Neural progenitor cell (in vitro differentiated cells): ENCODE measurements around the gene ZNF154. TPM values are rescaled to one million over a fixed set of nuclear protein-coding genes. Genes with fewer than 3 reads are reported as not detected.

Experiments used
- DNase-seq: peaks from one replicate; pipeline ENCODE4 v3.0.0-alpha.2; 2016; ENCODE audit warnings: low spot score
- H2AFZ ChIP-seq: fragments of 200-600 bp; sonication (generic); replicated peaks from 2 replicates; pipeline ENCODE4 v1.6.1; 2016; ENCODE audit warnings: antibody characterized with exemption
- H3F3A ChIP-seq: fragments of 200-600 bp; sonication (generic); 2 replicates; pipeline ENCODE4 v1.6.1; 2016; ENCODE audit warnings: antibody characterized with exemption, low read depth
- H3K27ac ChIP-seq: fragments of 200-600 bp; sonication (generic); 2 replicates; pipeline ENCODE4 v1.5.1; 2016; ENCODE audit warnings: mild to moderate bottlenecking
- H3K27me3 ChIP-seq: fragments of 200-600 bp; sonication (generic); 2 replicates; pipeline ENCODE4 v1.6.1; 2016; ENCODE audit warnings: mild to moderate bottlenecking, moderate library complexity
- H3K36me3 ChIP-seq: fragments of 200-600 bp; sonication (generic); 2 replicates; pipeline ENCODE4 v1.5.1; 2016
- H3K4me1 ChIP-seq: fragments of 200-600 bp; sonication (generic); 2 replicates; pipeline ENCODE4 v1.6.1; 2016; ENCODE audit warnings: mixed run types
- H3K4me2 ChIP-seq: fragments of 200-600 bp; sonication (generic); 2 replicates; pipeline ENCODE4 v1.6.1; 2016
- H3K4me3 ChIP-seq: fragments of 200-600 bp; sonication (generic); 2 replicates; pipeline ENCODE4 v1.5.1; 2016
- H3K79me2 ChIP-seq: fragments of 200-600 bp; sonication (generic); 2 replicates; pipeline ENCODE4 v1.6.1; 2016; ENCODE audit warnings: low read depth
- H3K9ac ChIP-seq: fragments of 200-600 bp; sonication (generic); 2 replicates; pipeline ENCODE4 v1.6.1; 2016
- H3K9me3 ChIP-seq: fragments of 200-600 bp; sonication (generic); 2 replicates; pipeline ENCODE4 v1.5.1; 2016; ENCODE audit warnings: low read depth
- H4K20me1 ChIP-seq: fragments of 200-600 bp; sonication (generic); 2 replicates; pipeline ENCODE4 v1.6.1; 2016; ENCODE audit warnings: low read depth
- H3K27ac Mint-ChIP-seq: 3 replicates; pipeline ENCODE4 v1.8.0; 2021; ENCODE audit warnings: mixed read lengths
- H3K27me3 Mint-ChIP-seq: 2 replicates; pipeline ENCODE4 v1.8.0; 2022; ENCODE audit warnings: low read depth, mild to moderate bottlenecking, inconsistent platforms, moderate library complexity, mixed read lengths; ENCODE audit not compliant: insufficient read depth
- H3K36me3 Mint-ChIP-seq: 3 replicates; pipeline ENCODE4 v1.8.0; 2021; ENCODE audit warnings: mixed read lengths
- H3K4me1 Mint-ChIP-seq: 3 replicates; pipeline ENCODE4 v1.8.0; 2021; ENCODE audit warnings: mixed read lengths
- H3K4me3 Mint-ChIP-seq: 3 replicates; pipeline ENCODE4 v1.8.0; 2021; ENCODE audit warnings: mild to moderate bottlenecking, moderate library complexity, mixed read lengths
- H3K9me3 Mint-ChIP-seq: 3 replicates; pipeline ENCODE4 v1.8.0; 2020; ENCODE audit warnings: mixed read lengths
- CTCF ChIP-seq: fragments of 200-600 bp; sonication (generic); IDR thresholded peaks from 2 replicates; pipeline ENCODE4 v1.5.1; 2017; ENCODE audit warnings: antibody characterized with exemption, mild to moderate bottlenecking
- EZH2 ChIP-seq: fragments of 200-600 bp; sonication (generic); IDR thresholded peaks from 2 replicates; pipeline ENCODE4 v1.6.1; 2017; ENCODE audit warnings: antibody characterized with exemption, mild to moderate bottlenecking, moderate library complexity
- EZH2phosphoT487 ChIP-seq: fragments of 200-600 bp; sonication (generic); IDR thresholded peaks from 2 replicates; pipeline ENCODE4 v1.6.1; 2017; ENCODE audit warnings: antibody characterized with exemption
- total RNA-seq: library from RNA; depleted of rRNA; stranded (reverse); fragments of >200 nt; gene quantifications from 2 replicates; pipeline ENCODE4 v1.2.3, GENCODE V29; 2015; ENCODE audit warnings: low replicate concordance

ZNF154 gene
- total RNA-seq, 1 donor from 2014 or later = 17.3 TPM

- H2AFZ ChIP-seq = no peak overlapping the region
Observed at GRCh38 chr19:57651654-57651996, 57.4 kb downstream of the ZNF154 start.

DNA sequence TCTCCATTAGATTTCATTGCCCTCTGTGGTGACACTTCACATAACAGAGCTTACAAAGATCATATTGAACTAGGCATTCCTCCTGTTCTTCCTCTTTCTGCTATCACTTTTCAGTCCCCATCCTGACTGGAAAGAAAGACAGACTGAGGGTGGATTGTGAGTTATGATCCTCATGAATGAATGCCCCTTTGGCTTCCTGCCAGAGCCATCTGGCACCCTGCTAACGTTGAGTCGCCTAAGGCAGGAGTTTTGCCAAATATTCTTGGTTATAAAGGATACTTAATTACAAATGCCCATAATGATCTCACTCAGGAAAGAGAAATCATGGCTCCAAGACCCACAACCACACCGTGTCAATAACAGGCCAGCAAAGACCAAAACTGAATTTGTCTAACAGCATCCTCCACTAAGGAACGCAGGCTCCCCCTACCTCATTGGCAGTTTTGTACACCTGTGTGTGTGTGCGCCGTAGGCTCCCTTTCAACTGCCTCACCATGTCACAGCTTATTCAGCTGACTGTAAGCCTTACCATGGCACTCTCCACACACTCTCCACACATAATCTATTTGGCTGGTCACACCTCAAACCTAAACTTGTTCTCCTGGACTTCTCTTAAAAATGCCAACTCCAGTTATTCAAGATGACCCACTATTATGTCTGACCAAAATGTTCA is 60.5 kb downstream of the ZNF154 start:
- Mint-ChIP-seq H3K27ac (no peak overlapping the region), H3K4me1 (no peaks in the 10 kb centered on the region), H3K4me3 (no peak overlapping the region), H3K36me3 (peaks cover 14% of the 10 kb centered on the region), H3K27me3 (peaks cover 9% of the 10 kb centered on the region), H3K9me3 (peaks cover 25% of the 10 kb centered on the region)
- Histone ChIP-seq H4K20me1 (no peaks in the 10 kb centered on the region), H3K36me3 (no peaks in the 10 kb centered on the region), H3K4me3 (no peak overlapping the region), H3K27ac (no peak overlapping the region), H3F3A (no peaks in the 10 kb centered on the region), H3K79me2 (no peaks in the 10 kb centered on the region), H3K9ac (no peak overlapping the region), H3K9me3 (no peaks in the 10 kb centered on the region), H2AFZ (no peak overlapping the region), H3K27me3 (no peaks in the 10 kb centered on the region), H3K4me1 (no peaks in the 10 kb centered on the region), H3K4me2 (no peak overlapping the region)
- no peak for DNase-seq
- TF ChIP-seq CTCF = no peak
- no peak for TF ChIP-seq EZH2phosphoT487
- no peak for TF ChIP-seq EZH2

More at GRCh38 chr19:57651654-57651996, 57.4 kb downstream of the ZNF154 start:
- TF ChIP-seq EZH2 (no peak), CTCF (peak; percentile 13), EZH2phosphoT487 (no peak)
- Mint-ChIP-seq H3K27me3 (peaks cover 12% of the 10 kb centered on the region), H3K4me1 (no peaks in the 10 kb centered on the region), H3K36me3 (peaks cover 2% of the 10 kb centered on the region), H3K4me3 (no peak overlapping the region), H3K27ac (no peak overlapping the region), H3K9me3 (peaks cover 39% of the 10 kb centered on the region)
- no peak overlapping the region for H3K27ac ChIP-seq
- no peak overlapping the region for H3K4me3 ChIP-seq
- H3K9ac ChIP-seq = no peak overlapping the region
- no peaks in the 10 kb centered on the region for H4K20me1 ChIP-seq
- H3F3A ChIP-seq = no peaks in the 10 kb centered on the region
- no peaks in the 10 kb centered on the region for H3K79me2 ChIP-seq
- peaks cover 5% of the 10 kb centered on the region for H3K27me3 ChIP-seq
- H3K36me3 ChIP-seq = no peaks in the 10 kb centered on the region
- DNase-seq = peak; percentile 9
- H3K4me2 ChIP-seq = no peak overlapping the region
- no peaks in the 10 kb centered on the region for H3K4me1 ChIP-seq
- H3K9me3 ChIP-seq = no peaks in the 10 kb centered on the region

Other genes with a start within 250 kb of the ZNF154 start
- gene ZNF772, start 231.6 kb downstream of the ZNF154 start, total RNA-seq = 33.3 and 34.5 TPM in 2 replicates
- gene ZNF419, start 221.5 kb downstream of the ZNF154 start, total RNA-seq = 25.6 and 30.2 TPM in 2 replicates
- gene ZNF773, start 209.3 kb downstream of the ZNF154 start, total RNA-seq = 11.8 and 18.0 TPM in 2 replicates
- gene ZNF549, start 181.8 kb downstream of the ZNF154 start, total RNA-seq = 10.6 and 15.6 TPM in 2 replicates
- 10.7 and 11.1 TPM in 2 replicates for gene ZNF550, start 149.3 kb downstream of the ZNF154 start, total RNA-seq
- 7.9 and 9.0 TPM in 2 replicates for gene ZNF416, start 130.3 kb downstream of the ZNF154 start, total RNA-seq
- 35.1 and 56.1 TPM in 2 replicates for gene ZIK1, start 125.1 kb downstream of the ZNF154 start, total RNA-seq
- gene ZNF530, start 109.3 kb downstream of the ZNF154 start, total RNA-seq = 10.5 and 20.4 TPM in 2 replicates
- 40.8 and 55.3 TPM in 2 replicates for gene ZNF134, start 95.0 kb downstream of the ZNF154 start, total RNA-seq
- 27.0 and 42.1 TPM in 2 replicates for gene ZNF211, start 76.0 kb downstream of the ZNF154 start, total RNA-seq
- not detected in 2 replicates for gene ZSCAN4, start 40.3 kb downstream of the ZNF154 start, total RNA-seq
- gene ZNF551, start 27.2 kb downstream of the ZNF154 start, total RNA-seq = 31.7 and 36.7 TPM in 2 replicates
- 15.4 and 17.3 TPM in 2 replicates for gene ZNF671, start 18.4 kb upstream of the ZNF154 start, total RNA-seq
- gene ZNF776, start 37.6 kb upstream of the ZNF154 start, total RNA-seq = 33.9 and 48.3 TPM in 2 replicates
- gene ZNF586, start 60.5 kb upstream of the ZNF154 start, total RNA-seq = 19.8 and 21.6 TPM in 2 replicates
- gene ZNF552, start 105.7 kb upstream of the ZNF154 start, total RNA-seq = 5.5 and 11.3 TPM in 2 replicates
- gene ZNF587B, start 121.1 kb upstream of the ZNF154 start, total RNA-seq = 16.4 and 24.7 TPM in 2 replicates
- gene ZNF587, start 140.7 kb upstream of the ZNF154 start, total RNA-seq = 30.4 and 48.2 TPM in 2 replicates
- gene ZNF814, start 179.8 kb upstream of the ZNF154 start, total RNA-seq = 30.7 and 33.0 TPM in 2 replicates
- 20.6 and 27.2 TPM in 2 replicates for gene ZNF417, start 207.4 kb upstream of the ZNF154 start, total RNA-seq
- gene ZNF418, start 226.2 kb upstream of the ZNF154 start, total RNA-seq = 25.9 and 43.0 TPM in 2 replicates
- 15.9 and 23.2 TPM in 2 replicates for gene ZNF256, start 238.5 kb upstream of the ZNF154 start, total RNA-seq